ENCODE measurements around the gene GLI3. TPM values are rescaled to one million over a fixed set of nuclear protein-coding genes. Genes with fewer than 3 reads are reported as not detected.

The GLI3 gene
- total and polyA plus RNA-seq, 12 donors, result 1.1 to 18.0 (median 4.6) TPM

DNA sequence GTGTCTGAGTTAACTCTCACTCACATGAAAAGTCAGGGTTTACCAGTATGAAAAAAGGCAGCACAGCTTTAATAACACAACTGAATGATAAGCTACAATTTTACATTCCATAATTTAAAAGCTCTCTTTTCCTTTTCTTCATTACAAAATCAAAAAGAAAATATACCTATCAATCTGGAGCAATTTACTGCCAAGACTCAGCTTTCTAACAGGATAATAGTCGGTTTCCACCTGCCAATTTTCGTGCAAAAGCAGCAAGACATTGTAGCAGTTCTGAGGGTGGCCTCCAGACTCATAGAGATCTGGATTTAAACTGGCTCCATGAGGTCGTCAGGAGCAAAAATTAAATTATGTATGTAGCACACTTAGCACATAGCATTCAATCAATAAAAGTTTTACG lies 191.0 kb downstream of the GLI3 start:
- intact Hi-C loops (cut with DNase I), result no loop called here
- 90 to 95% (median 92%) methylated on average over 4 of the region's 4 CpGs for WGBS, 4 donors
- Histone ChIP-seq H3K9me3 (replicated peaks in 1 of 3) (no peaks in the 10 kb centered on the region), H3K27ac (no peak overlapping the region), H3K36me3 (replicated peaks in 1 of 2) (no peaks in the 10 kb centered on the region), H3K4me3 (no peak overlapping the region), H3K27me3 (no peaks in the 10 kb centered on the region), H3K4me1 (replicated peaks in 1 of 2) (no peaks in the 10 kb centered on the region)
- TF ChIP-seq POLR2A (IDR thresholded peaks at IDR 0.05) (no peak), CTCF (IDR thresholded peaks at IDR 0.05) (no peak)
- no peak for DNase-seq

DNA sequence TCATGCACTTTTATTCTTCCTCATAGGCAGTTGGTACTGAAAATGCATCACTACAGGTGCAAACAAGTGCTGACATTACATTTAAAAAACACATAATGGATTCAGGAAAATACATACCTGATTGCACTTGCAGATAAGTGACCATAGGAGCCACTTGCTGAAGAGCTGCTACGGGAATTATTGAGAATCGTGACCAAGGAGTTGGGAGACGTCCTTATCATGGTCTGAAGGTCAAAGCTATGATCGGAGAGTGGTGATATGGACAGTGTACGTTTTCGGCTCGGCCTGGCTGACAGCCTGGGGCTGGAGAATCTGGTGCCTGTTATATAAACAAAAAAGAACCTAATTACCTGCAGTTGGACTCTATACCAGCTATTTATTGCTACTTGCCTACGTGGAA lies 197.1 kb downstream of the GLI3 start:
- no peak for TF ChIP-seq CTCF (IDR thresholded peaks at IDR 0.05)
- TF ChIP-seq POLR2A (IDR thresholded peaks at IDR 0.05), result no peak
- H3K27me3 ChIP-seq, result no peaks in the 10 kb centered on the region
- WGBS, 4 donors, result 62 to 79% (median 66%) methylated on average over 8 of the region's 8 CpGs
- no peaks in the 10 kb centered on the region for H3K36me3 ChIP-seq (replicated peaks in 1 of 2)
- DNase-seq, result no peak
- intact Hi-C loops (cut with DNase I), result no loop called here
- H3K9me3 ChIP-seq (replicated peaks in 1 of 3), result no peaks in the 10 kb centered on the region
- H3K27ac ChIP-seq, result no peak overlapping the region
- no peaks in the 10 kb centered on the region for H3K4me1 ChIP-seq (replicated peaks in 1 of 2)
- H3K4me3 ChIP-seq, result no peak overlapping the region

DNA sequence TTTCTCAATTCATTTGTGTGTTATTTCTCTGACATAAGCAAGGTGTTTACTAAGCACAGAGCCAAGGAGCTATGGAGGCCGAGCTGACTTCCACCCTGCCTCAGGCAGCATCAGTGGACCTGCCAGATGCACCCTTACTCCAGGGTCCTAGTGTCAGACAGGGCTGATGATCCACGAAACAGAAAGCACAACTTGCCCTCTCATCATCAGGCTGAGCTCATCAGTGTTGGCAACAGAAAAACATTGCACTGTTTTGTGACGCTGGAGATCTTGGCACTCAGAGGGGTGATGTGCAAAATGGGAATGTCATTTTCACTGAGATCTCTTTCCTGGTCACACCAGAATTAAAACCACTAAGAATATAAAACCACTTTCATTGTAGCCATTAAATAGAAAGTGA lies 201.8 kb downstream of the GLI3 start:
- Histone ChIP-seq H3K4me3 (no peak overlapping the region), H3K27ac (no peak overlapping the region), H3K9me3 (replicated peaks in 1 of 3) (no peaks in the 10 kb centered on the region), H3K36me3 (replicated peaks in 1 of 2) (no peaks in the 10 kb centered on the region), H3K4me1 (replicated peaks in 1 of 2) (no peaks in the 10 kb centered on the region), H3K27me3 (no peaks in the 10 kb centered on the region)
- intact Hi-C loops (cut with DNase I), result no loop called here
- WGBS, 4 donors, result 78 to 90% (median 88%) methylated on average over 3 of the region's 3 CpGs
- no peak for DNase-seq
- no peak for TF ChIP-seq POLR2A (IDR thresholded peaks at IDR 0.05)
- no peak for TF ChIP-seq CTCF (IDR thresholded peaks at IDR 0.05)

GRCh38 chr7:42033480-42033879 lies 203.5 kb downstream of the GLI3 start:
- no peak for DNase-seq
- TF ChIP-seq CTCF (IDR thresholded peaks at IDR 0.05) (no peak), POLR2A (IDR thresholded peaks at IDR 0.05) (no peak)
- Histone ChIP-seq H3K27me3 (no peaks in the 10 kb centered on the region), H3K4me1 (replicated peaks in 1 of 2) (no peaks in the 10 kb centered on the region), H3K4me3 (no peak overlapping the region), H3K36me3 (replicated peaks in 1 of 2) (no peaks in the 10 kb centered on the region), H3K27ac (no peak overlapping the region), H3K9me3 (replicated peaks in 1 of 3) (no peaks in the 10 kb centered on the region)
- intact Hi-C loops (cut with DNase I), result no loop called here

Data from adrenal gland (tissue), 12 donors.